ENCODE results near the gene AJM1.
"Not testable (repeated sequence)": the region's sequence is repeated elsewhere in the genome, so short reads cannot be mapped to it uniquely, and the experiment has no call there.

AJM1 gene

DNA sequence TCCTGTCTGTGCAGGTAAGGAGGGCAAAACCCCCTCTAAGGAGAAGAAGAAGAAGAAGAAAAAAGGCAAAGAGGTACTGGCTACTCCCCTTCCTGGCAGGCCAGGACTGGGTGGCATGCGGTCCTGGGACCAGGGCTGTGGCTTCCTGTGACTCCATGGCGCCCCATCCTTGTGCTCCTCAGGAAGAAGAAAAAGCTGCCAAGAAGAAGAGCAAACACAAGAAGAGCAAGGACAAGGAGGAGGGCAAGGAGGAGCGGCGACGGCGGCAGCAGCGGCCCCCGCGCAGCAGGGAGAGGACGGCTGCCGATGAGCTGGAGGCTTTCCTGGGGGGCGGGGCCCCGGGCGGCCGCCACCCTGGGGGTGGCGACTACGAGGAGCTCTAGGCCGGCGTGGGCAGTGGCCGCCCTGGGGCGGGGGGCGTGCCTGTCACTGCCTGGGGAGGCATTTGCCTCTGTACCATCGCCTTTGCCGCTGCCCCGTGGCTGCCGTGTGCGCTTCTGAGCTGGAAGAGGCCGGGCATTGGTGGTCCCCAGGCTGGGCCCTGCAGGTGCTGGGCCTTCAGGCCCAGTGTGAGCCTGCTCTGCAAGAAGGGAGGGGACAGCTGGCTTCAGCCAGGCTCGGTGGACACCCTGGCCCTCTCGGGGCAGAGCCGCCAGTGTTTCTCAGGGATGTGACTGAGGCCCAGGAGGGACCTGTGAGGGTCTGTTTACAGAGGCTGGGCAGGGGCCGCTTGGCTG, 2.0 kb upstream of the AJM1 start:
- Histone ChIP-seq H2BK5ac (ENCODE audit: low read depth, low read length, poor library complexity, severe bottlenecking) (no peak overlapping the region), H3K79me1 (replicated peaks; ENCODE audit: low read length, poor library complexity, severe bottlenecking) (peaks cover 4% of the 10 kb centered on the region), H3K4ac (ENCODE audit: low read depth in 1 of 2, low read length in 2 of 2) (no peak overlapping the region), H2AK5ac (ENCODE audit: low read length, severe bottlenecking) (peak overlapping the region; percentile 23), H2BK15ac (ENCODE audit: low read depth, poor library complexity, severe bottlenecking) (no peak overlapping the region), H3K9ac (ENCODE audit: low read length) (no peak overlapping the region), H3K4me3 (ENCODE audit: insufficient read depth in 1 of 2, low read depth in 1 of 2, low read length in 2 of 2) (no peak overlapping the region), H3K18ac (ENCODE audit: low read depth in 1 of 2, low read length in 2 of 2) (peak overlapping the region in 1 of 2 experiments; percentile 18), H3K36me3 (ENCODE audit: control insufficient read depth in 1 of 2, insufficient read depth in 2 of 2, low read depth in 1 of 2, low read length in 2 of 2) (peaks cover 12 to 64% of the 10 kb centered on the region in 2 experiments), H3K27me3 (ENCODE audit: control insufficient read depth in 1 of 2, insufficient read depth in 1 of 2, low read length in 2 of 2) (peaks cover 0 to 7% of the 10 kb centered on the region in 2 experiments), H3K9me3 (ENCODE audit: control insufficient read depth, low read length) (no peaks in the 10 kb centered on the region), H3K4me1 (ENCODE audit: control insufficient read depth, insufficient read depth, low read depth, low read length) (peaks cover 45% of the 10 kb centered on the region), H4K8ac (ENCODE audit: low read length) (no peak overlapping the region), H3K4me2 (ENCODE audit: low read length, poor library complexity, severe bottlenecking) (no peak overlapping the region), H2AFZ (ENCODE audit: low read depth, low read length) (no peak overlapping the region), H4K91ac (ENCODE audit: low read length) (no peak overlapping the region), H3K14ac (ENCODE audit: low read length in 2 of 2) (no peak overlapping the region), H2BK120ac (ENCODE audit: low read depth, low read length) (no peak overlapping the region), H3K23ac (ENCODE audit: low read length in 2 of 2) (no peak overlapping the region), H3K27ac (ENCODE audit: low read length, poor library complexity, severe bottlenecking) (peak overlapping the region; percentile 83), H2BK12ac (ENCODE audit: low read length in 2 of 2) (no peak overlapping the region)
- no peak for DNase-seq
- 85% methylated on average over 32 of the region's 32 CpGs for whole genome bisulfite sequencing

DNA sequence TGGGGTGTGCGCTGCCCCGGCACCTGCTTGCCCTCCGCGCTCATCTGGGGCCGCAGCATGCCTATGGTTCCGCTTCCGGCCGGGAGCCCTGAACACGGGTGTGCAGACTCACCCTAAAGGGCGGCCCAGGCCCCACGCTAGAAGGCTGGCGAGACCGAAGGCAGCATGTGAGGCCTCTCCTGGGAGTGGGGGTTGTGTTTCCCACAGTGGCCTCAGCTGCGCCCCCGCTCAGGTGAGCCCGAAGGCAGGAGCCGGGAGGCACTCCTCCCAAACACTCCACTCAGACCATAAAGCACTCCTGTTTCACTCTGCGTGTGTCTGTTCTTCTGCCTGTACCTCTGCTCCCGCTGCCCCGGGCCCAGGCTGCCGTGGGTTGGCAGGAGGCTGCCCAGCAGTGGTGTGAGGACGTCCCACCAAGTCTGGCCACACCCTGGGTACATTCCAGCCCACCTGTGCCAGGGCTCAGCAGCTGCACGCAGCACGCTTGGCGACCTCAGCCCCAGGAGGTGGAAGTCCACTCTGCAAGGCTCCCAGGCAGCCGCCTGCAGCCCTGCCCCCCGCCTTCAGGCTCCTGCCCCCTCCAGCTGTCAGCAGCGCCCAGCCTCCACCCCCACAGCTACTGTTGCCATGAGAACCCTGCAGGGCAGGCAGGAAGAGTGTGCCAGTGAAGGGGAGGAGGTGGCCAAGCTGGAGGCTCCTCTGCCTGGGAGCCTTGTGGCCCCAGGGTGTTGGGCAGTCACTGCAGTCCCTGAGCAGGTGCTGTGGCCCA, 1.2 kb upstream of the AJM1 start:
- H3K4ac ChIP-seq (ENCODE audit: low read depth in 1 of 2, low read length in 2 of 2) = no peak overlapping the region
- peak; percentile 79 for DNase-seq
- H3K9me3 ChIP-seq (ENCODE audit: control insufficient read depth, low read length) = no peaks in the 10 kb centered on the region
- H3K23ac ChIP-seq (ENCODE audit: low read length in 2 of 2) = no peak overlapping the region
- no peak overlapping the region for H2AFZ ChIP-seq (ENCODE audit: low read depth, low read length)
- H3K18ac ChIP-seq (ENCODE audit: low read depth in 1 of 2, low read length in 2 of 2) = peak overlapping the region; percentile 74 to 83
- H2AK5ac ChIP-seq (ENCODE audit: low read length, severe bottlenecking) = no peak overlapping the region
- H3K36me3 ChIP-seq (ENCODE audit: control insufficient read depth in 1 of 2, insufficient read depth in 2 of 2, low read depth in 1 of 2, low read length in 2 of 2) = peaks cover 12 to 64% of the 10 kb centered on the region in 2 experiments
- H3K27me3 ChIP-seq (ENCODE audit: control insufficient read depth in 1 of 2, insufficient read depth in 1 of 2, low read length in 2 of 2) = peaks cover 0 to 13% of the 10 kb centered on the region in 2 experiments
- no peak overlapping the region for H3K9ac ChIP-seq (ENCODE audit: low read length)
- peak overlapping the region; percentile 70 for H4K91ac ChIP-seq (ENCODE audit: low read length)
- peak overlapping the region in 1 of 2 experiments; percentile 90 for H2BK12ac ChIP-seq (ENCODE audit: low read length in 2 of 2)
- peak overlapping the region; percentile 44 for H2BK15ac ChIP-seq (ENCODE audit: low read depth, poor library complexity, severe bottlenecking)
- no peak overlapping the region for H2BK5ac ChIP-seq (ENCODE audit: low read depth, low read length, poor library complexity, severe bottlenecking)
- H3K27ac ChIP-seq (ENCODE audit: low read length, poor library complexity, severe bottlenecking) = peak overlapping the region; percentile 89
- H2BK120ac ChIP-seq (ENCODE audit: low read depth, low read length) = no peak overlapping the region
- H4K8ac ChIP-seq (ENCODE audit: low read length) = peak overlapping the region; percentile 82
- H3K4me1 ChIP-seq (ENCODE audit: control insufficient read depth, insufficient read depth, low read depth, low read length) = peaks cover 45% of the 10 kb centered on the region
- H3K4me3 ChIP-seq (ENCODE audit: insufficient read depth in 1 of 2, low read depth in 1 of 2, low read length in 2 of 2) = no peak overlapping the region
- WGBS = 69% methylated on average over 25 of the region's 28 CpGs
- peak overlapping the region; percentile 60 for H3K4me2 ChIP-seq (ENCODE audit: low read length, poor library complexity, severe bottlenecking)
- peaks cover 2% of the 10 kb centered on the region for H3K79me1 ChIP-seq (replicated peaks; ENCODE audit: low read length, poor library complexity, severe bottlenecking)
- peak overlapping the region in 1 of 2 experiments; percentile 26 for H3K14ac ChIP-seq (ENCODE audit: low read length in 2 of 2)

DNA sequence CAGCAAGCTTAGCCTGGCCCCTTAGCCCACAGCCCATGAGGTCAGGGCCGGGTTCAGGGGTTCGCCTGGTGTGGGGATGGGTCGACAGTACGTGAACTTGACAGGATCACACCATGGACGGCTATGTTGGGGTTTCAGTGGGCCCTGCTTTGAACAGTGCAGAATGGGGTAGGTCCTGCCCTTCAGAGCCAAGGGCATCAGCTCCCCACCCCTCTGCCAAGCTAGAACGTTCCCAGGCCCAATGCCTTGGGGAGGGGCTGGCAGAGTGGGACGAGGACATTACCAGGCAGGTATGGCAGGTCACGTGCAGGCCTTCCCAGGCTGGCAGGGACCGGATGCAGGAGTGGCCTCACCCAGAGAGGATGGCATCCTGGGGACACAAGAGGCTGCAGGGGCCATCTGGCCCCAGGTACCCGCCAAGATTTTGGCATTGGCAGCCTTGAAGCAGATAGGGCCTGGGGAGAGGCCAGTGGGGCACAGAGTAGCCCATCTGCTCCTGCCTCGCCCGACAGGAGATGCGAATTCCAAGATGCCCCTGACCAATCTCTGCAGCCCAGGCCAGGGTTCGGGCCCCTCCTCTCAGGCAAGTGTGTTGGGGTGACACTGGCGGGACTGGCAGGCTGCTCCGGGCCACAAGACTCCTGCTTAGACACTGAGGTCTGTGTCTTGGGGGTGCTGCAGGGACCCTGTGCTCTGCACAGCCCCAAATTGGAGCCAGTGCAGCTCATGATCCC, 465 bp upstream of the AJM1 start:
- Histone ChIP-seq H3K4me2 (ENCODE audit: low read length, poor library complexity, severe bottlenecking) (peak overlapping the region; percentile 60), H2BK120ac (ENCODE audit: low read depth, low read length) (peak overlapping the region; percentile 7), H4K8ac (ENCODE audit: low read length) (peak overlapping the region; percentile 52), H3K27ac (ENCODE audit: low read length, poor library complexity, severe bottlenecking) (peak overlapping the region; percentile 89), H4K91ac (ENCODE audit: low read length) (peak overlapping the region; percentile 70), H3K4me1 (ENCODE audit: control insufficient read depth, insufficient read depth, low read depth, low read length) (peaks cover 51% of the 10 kb centered on the region), H3K18ac (ENCODE audit: low read depth in 1 of 2, low read length in 2 of 2) (peak overlapping the region; percentile 74 to 83), H2BK12ac (ENCODE audit: low read length in 2 of 2) (peak overlapping the region in 1 of 2 experiments; percentile 90), H3K27me3 (ENCODE audit: control insufficient read depth in 1 of 2, insufficient read depth in 1 of 2, low read length in 2 of 2) (peaks cover 0 to 19% of the 10 kb centered on the region in 2 experiments), H3K36me3 (ENCODE audit: control insufficient read depth in 1 of 2, insufficient read depth in 2 of 2, low read depth in 1 of 2, low read length in 2 of 2) (peaks cover 10 to 65% of the 10 kb centered on the region in 2 experiments), H2BK15ac (ENCODE audit: low read depth, poor library complexity, severe bottlenecking) (peak overlapping the region; percentile 44), H3K4me3 (ENCODE audit: insufficient read depth in 1 of 2, low read depth in 1 of 2, low read length in 2 of 2) (peak overlapping the region in 1 of 2 experiments; percentile 79), H3K4ac (ENCODE audit: low read depth in 1 of 2, low read length in 2 of 2) (peak overlapping the region; percentile 73), H2AK5ac (ENCODE audit: low read length, severe bottlenecking) (peak overlapping the region; percentile 95), H3K14ac (ENCODE audit: low read length in 2 of 2) (peak overlapping the region in 1 of 2 experiments; percentile 26)
- not testable (repeated sequence) for H3K79me1 ChIP-seq (replicated peaks; ENCODE audit: low read length, poor library complexity, severe bottlenecking); H3K9me3 ChIP-seq (ENCODE audit: control insufficient read depth, low read length); DNase-seq; H3K9ac ChIP-seq (ENCODE audit: low read length); H2BK5ac ChIP-seq (ENCODE audit: low read depth, low read length, poor library complexity, severe bottlenecking); H3K23ac ChIP-seq (ENCODE audit: low read length in 2 of 2); H2AFZ ChIP-seq (ENCODE audit: low read depth, low read length)
- 72% methylated on average over 16 of the region's 16 CpGs for WGBS

Data from mesenchymal stem cell (in vitro differentiated cells and primary cell).